Measurements from ENCODE around the gene CARM1. TPM values are rescaled to one million over a fixed set of nuclear protein-coding genes. Genes with fewer than 3 reads are reported as not detected.

CARM1 gene
- total RNA-seq, 1 experiment from 2014 or later = 63.7 TPM

GRCh38 chr19:10848230-10848856 lies 23.0 kb upstream of the CARM1 start, which contains the start of gene C19orf38:
C19orf38 (plus strand) TSS chr19:10848415; CDS start chr19:10848509, 94 bp downstream.
- Histone ChIP-seq H2AFZ (no peak within 1 kb of the TSS), H3K4me2 (no peak within 1 kb of the TSS), H3K79me2 (ENCODE audit: low read depth) (no peaks in the 10 kb centered on the region), H3K36me3 (ENCODE audit: low read depth) (no peaks in the 10 kb centered on the region), H4K20me1 (ENCODE audit: insufficient read depth) (no peaks in the 10 kb centered on the region), H3K27me3 (ENCODE audit: insufficient read depth, low read depth) (no peaks in the 10 kb centered on the region), H3K27ac (no peak within 1 kb of the TSS), H3F3A (ENCODE audit: insufficient read depth, low read depth) (peaks cover 5% of the 10 kb centered on the region; the same call in 1 of the 2 replicates), H3K4me1 (replicated peaks; ENCODE audit: insufficient read depth) (no peaks in the 10 kb centered on the region), H3K9me2 (ENCODE audit: insufficient read depth) (no peaks in the 10 kb centered on the region), H3K9me3 (ENCODE audit: insufficient read depth, low read depth) (no peaks in the 10 kb centered on the region), H3K4me3 (no peak within 1 kb of the TSS)
- TF ChIP-seq EZH2 (IDR thresholded peaks at IDR 0.05; ENCODE audit: low read depth) (no peak), CTCF (conservative IDR thresholded peaks at IDR 0.05) (no peak)
- intact Hi-C loops (cut with micrococcal nuclease; ENCODE audit: unreplicated experiment) = no loop called here
- DNase-seq = peak in 1 of 2 experiments; percentile 21
- ChIA-PET CTCF (no interaction called here), POLR2A (ENCODE audit: unreplicated experiment) (no interaction called here)
- no TSS peak for BruUV-seq (replicated peaks)

DNA sequence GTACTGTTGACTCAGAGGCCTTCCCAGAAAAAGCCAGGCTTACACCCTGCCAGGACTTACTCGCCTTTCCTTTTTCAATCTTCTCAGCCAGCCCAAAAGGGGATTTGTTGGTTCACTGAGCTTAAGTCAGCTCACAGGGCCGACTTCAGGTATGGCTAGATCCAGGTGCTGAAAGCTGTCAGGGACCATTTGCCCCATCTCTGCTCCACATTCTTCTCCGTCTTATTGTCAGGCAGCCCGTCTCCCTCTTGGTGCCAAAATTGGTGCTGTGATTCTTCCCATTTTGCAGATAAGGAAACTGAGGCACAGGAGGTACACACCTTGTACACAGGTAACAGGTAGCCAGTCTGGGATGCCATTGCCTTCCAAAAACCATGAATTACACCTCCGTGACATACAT lies 20.7 kb upstream of the CARM1 start:
- Histone ChIP-seq H3K27ac (no peak overlapping the region), H3K79me2 (ENCODE audit: low read depth) (no peaks in the 10 kb centered on the region), H3K9me3 (ENCODE audit: insufficient read depth, low read depth) (no peaks in the 10 kb centered on the region), H3K4me1 (replicated peaks; ENCODE audit: insufficient read depth) (no peaks in the 10 kb centered on the region), H4K20me1 (ENCODE audit: insufficient read depth) (no peaks in the 10 kb centered on the region), H3K36me3 (ENCODE audit: low read depth) (no peaks in the 10 kb centered on the region), H3F3A (ENCODE audit: insufficient read depth, low read depth) (peaks cover 17% of the 10 kb centered on the region), H3K9me2 (ENCODE audit: insufficient read depth) (no peaks in the 10 kb centered on the region), H3K4me3 (no peak overlapping the region), H3K27me3 (ENCODE audit: insufficient read depth, low read depth) (no peaks in the 10 kb centered on the region), H2AFZ (no peak overlapping the region), H3K4me2 (no peak overlapping the region)
- no TSS peak for BruUV-seq (replicated peaks)
- CTCF ChIA-PET = no interaction called here
- TF ChIP-seq CTCF (conservative IDR thresholded peaks at IDR 0.05) = no peak
- no peak for TF ChIP-seq EZH2 (IDR thresholded peaks at IDR 0.05; ENCODE audit: low read depth)
- intact Hi-C loops (cut with micrococcal nuclease; ENCODE audit: unreplicated experiment) = no loop called here
- peak in 1 of 2 experiments; percentile 28 for DNase-seq
- POLR2A ChIA-PET (ENCODE audit: unreplicated experiment) = no interaction called here

- intact Hi-C loops (cut with micrococcal nuclease; ENCODE audit: unreplicated experiment) = no loop called here
- DNase-seq = peak; percentile 37 to 86
- H3K9me3 ChIP-seq (ENCODE audit: insufficient read depth, low read depth) = no peaks in the 10 kb centered on the region
- H3K4me2 ChIP-seq = no peak overlapping the region
- no peak overlapping the region for H3K27ac ChIP-seq
- H3K9me2 ChIP-seq (ENCODE audit: insufficient read depth) = no peaks in the 10 kb centered on the region
- no peaks in the 10 kb centered on the region for H3K27me3 ChIP-seq (ENCODE audit: insufficient read depth, low read depth)
- H3K79me2 ChIP-seq (ENCODE audit: low read depth) = no peaks in the 10 kb centered on the region
- peaks cover 17% of the 10 kb centered on the region for H3F3A ChIP-seq (ENCODE audit: insufficient read depth, low read depth)
- H3K4me1 ChIP-seq (replicated peaks; ENCODE audit: insufficient read depth) = no peaks in the 10 kb centered on the region
- H4K20me1 ChIP-seq (ENCODE audit: insufficient read depth) = no peaks in the 10 kb centered on the region
- no peak overlapping the region for H2AFZ ChIP-seq
- no TSS peak for BruUV-seq (replicated peaks)
- ChIA-PET POLR2A (ENCODE audit: unreplicated experiment) (no interaction called here), CTCF (no interaction called here)
- TF ChIP-seq CTCF (conservative IDR thresholded peaks at IDR 0.05) (no peak), EZH2 (IDR thresholded peaks at IDR 0.05; ENCODE audit: low read depth) (no peak)
- H3K36me3 ChIP-seq (ENCODE audit: low read depth) = no peaks in the 10 kb centered on the region
- H3K4me3 ChIP-seq = no peak overlapping the region
Observed at GRCh38 chr19:10852098-10852800, 19.1 kb upstream of the CARM1 start.
